K562 (cell line): ENCODE data around the gene USP7. TPM values are rescaled to one million over a fixed set of nuclear protein-coding genes. Genes with fewer than 3 reads are reported as not detected.

ENCODE experiments used
- ATAC-seq: fragments of 200-7000 bp; cut with Tn5 transposase; 3 replicates; pipeline ENCODE4 v1.9.1; 2020; ENCODE audit warnings: moderate library complexity
- BruUV-seq: library from RNA; stranded (reverse); fragments of 400-500 nt; replicated peaks from 2 replicates; lab custom pipeline; 2021; lab: Mats Ljungman, UMichigan
- CTCF ChIA-PET: fragments of 300-600 bp; formaldehyde crosslinking; extraction: SDS; loops from one replicate; lab custom pipeline; 2021; ENCODE audit warnings: low intra/inter-chr PET ratio; lab: Yijun Ruan, JAX
- POLR2A ChIA-PET: fragments of 300-600, 350-650 bp; sonication (Branson Sonifier 250); formaldehyde crosslinking; extraction: SDS; loops from one replicate; lab custom pipeline; 2021; ENCODE audit warnings: antibody characterized with exemption, inconsistent platforms; lab: Yijun Ruan, JAX
- DNase-seq, 4 experiments: peaks; one replicate each; pipeline versions ENCODE4 v3.0.0 to v3.0.0-alpha.2; 2011 to 2018; ENCODE audit warnings: low spot score in 3 of 4, mixed read lengths in 3 of 4; ENCODE audit errors: extremely low read depth in 1 of 4
- FAIRE-seq: peaks from 2 replicates; lab custom pipeline; 2011; peaks lifted over from hg19 to GRCh38; lab: Jason Lieb, UNC
- H2AFZ ChIP-seq: 2 replicates; pipeline ENCODE4 v1.6.0; 2011; ENCODE audit warnings: low read depth, low read length, control low read depth, inconsistent platforms
- H3K27ac ChIP-seq: fragments of 200-600 bp; 3 replicates; pipeline ENCODE4 v1.8.0; 2011; ENCODE audit warnings: low read depth, mild to moderate bottlenecking, control low read depth, inconsistent platforms, low read length, moderate library complexity, mixed read lengths; ENCODE audit errors: extremely low read depth
- H3K27me3 ChIP-seq, 2 experiments: fragments of 300-600 bp in 1 of 2; 2 replicates in 1 of 2; 3 replicates in 1 of 2; pipeline versions ENCODE4 v1.6.0 to v1.8.0; 2011; ENCODE audit warnings: inconsistent platforms in 2 of 2, low read length in 2 of 2, mild to moderate bottlenecking in 1 of 2, mixed read lengths in 1 of 2, moderate library complexity in 1 of 2; ENCODE audit not compliant: control insufficient read depth in 2 of 2, insufficient read depth in 2 of 2
- H3K36me3 ChIP-seq: fragments of 300-600 bp; 3 replicates; pipeline ENCODE4 v1.8.0; 2011; ENCODE audit warnings: mild to moderate bottlenecking, low read length, inconsistent platforms; ENCODE audit not compliant: control insufficient read depth, insufficient read depth
- H3K4me1 ChIP-seq, 2 experiments: fragments of 200-600 bp in 1 of 2; replicated peaks in 1 of 2; 2 replicates in 1 of 2; 3 replicates in 1 of 2; pipeline versions ENCODE4 v1.5.1 to v1.8.0; 2011; ENCODE audit warnings: inconsistent platforms in 2 of 2, low read length in 2 of 2, mild to moderate bottlenecking in 1 of 2, mixed read lengths in 1 of 2, moderate library complexity in 1 of 2; ENCODE audit not compliant: control insufficient read depth in 2 of 2, insufficient read depth in 2 of 2
- H3K4me2 ChIP-seq: 2 replicates; pipeline ENCODE4 v1.6.1; 2011; ENCODE audit warnings: low read length, control low read depth, inconsistent platforms, mixed read lengths; ENCODE audit not compliant: insufficient read depth
- H3K4me3 ChIP-seq: fragments of 200-600 bp; sonication (generic), shearing (Covaris generic); 2 replicates; pipeline ENCODE4 v1.5.1; 2016; ENCODE audit warnings: control low read depth, inconsistent platforms
- H3K79me2 ChIP-seq: fragments of 200-600 bp; 3 replicates; pipeline ENCODE4 v1.8.0; 2011; ENCODE audit warnings: low read length, inconsistent platforms; ENCODE audit not compliant: control insufficient read depth, insufficient read depth
- H3K9ac ChIP-seq, 2 experiments: 2 replicates each; pipeline versions ENCODE4 v1.6.0 to v1.6.1; 2011; ENCODE audit warnings: low read depth in 2 of 2, low read length in 2 of 2, control low read depth in 1 of 2, inconsistent platforms in 1 of 2, mild to moderate bottlenecking in 1 of 2, mixed read lengths in 1 of 2; ENCODE audit not compliant: insufficient read depth in 1 of 2
- H3K9me1 ChIP-seq: one replicate; pipeline ENCODE4 v1.6.0; 2011; ENCODE audit warnings: inconsistent platforms, mild to moderate bottlenecking, low read length, moderate library complexity; ENCODE audit not compliant: control insufficient read depth, insufficient read depth
- H3K9me3 ChIP-seq: replicated peaks from 2 replicates; pipeline ENCODE4 v1.5.1; 2011; ENCODE audit warnings: low read depth, low read length, inconsistent platforms; ENCODE audit not compliant: control insufficient read depth, insufficient read depth
- H4K20me1 ChIP-seq: replicated peaks from 2 replicates; pipeline ENCODE4 v1.6.1; 2011; ENCODE audit warnings: low read length, inconsistent platforms, mixed read lengths; ENCODE audit not compliant: control insufficient read depth, insufficient read depth
- CEBPG ChIP-seq, 3 experiments: fragments of 200-800 bp in 1 of 3; sonication (Bioruptor generic) in 1 of 3; sonication (generic) in 1 of 3; formaldehyde crosslinking in 1 of 3; IDR thresholded peaks in 2 of 3; conservative IDR thresholded peaks in 1 of 3; 2 replicates each; pipeline versions ENCODE4 v1.6.1 to v1.8.0; 2016 to 2022; ENCODE audit warnings: missing compliant biosample characterization in 2 of 3, missing genetic modification characterization in 2 of 3, mild to moderate bottlenecking in 1 of 3, missing genetic modification reagents in 1 of 3
- CREM ChIP-seq: IDR thresholded peaks from 2 replicates; pipeline ENCODE4 v1.6.1; 2014; ENCODE audit warnings: antibody characterized with exemption, low read depth
- EWSR1 ChIP-seq: fragments of 450-650 bp; IDR thresholded peaks from 2 replicates; pipeline ENCODE4 v1.6.1; 2018; ENCODE audit warnings: borderline replicate concordance, mild to moderate bottlenecking, low read depth, moderate library complexity; ENCODE audit not compliant: partially characterized antibody
- MED1 ChIP-seq: sonication (generic); formaldehyde crosslinking; IDR thresholded peaks from 2 replicates; pipeline ENCODE4 v1.8.1; 2023; ENCODE audit warnings: missing genetic modification reagents, borderline replicate concordance
- NR3C1 ChIP-seq: sonication (generic); formaldehyde crosslinking; IDR thresholded peaks from 2 replicates; pipeline ENCODE4 v1.8.1; 2022; ENCODE audit warnings: missing genetic modification reagents
- NUFIP1 ChIP-seq: fragments of 450-650 bp; IDR thresholded peaks from 2 replicates; pipeline ENCODE4 v1.6.1; 2018; ENCODE audit not compliant: partially characterized antibody
- ZFX ChIP-seq: sonication (generic); formaldehyde crosslinking; IDR thresholded peaks from 2 replicates; pipeline ENCODE4 v1.8.0; 2022; ENCODE audit warnings: mild to moderate bottlenecking, missing genetic modification reagents, moderate library complexity
- ZNF239 ChIP-seq: fragments of 250-450 bp; sonication (Bioruptor Pico); IDR thresholded peaks from 2 replicates; pipeline ENCODE4 v1.4.0; 2020; ENCODE audit warnings: mild to moderate bottlenecking
- ZNF347 ChIP-seq: fragments of 450-650 bp; formaldehyde crosslinking; IDR thresholded peaks from 2 replicates; pipeline ENCODE4 v1.4.0; 2020; ENCODE audit warnings: low read depth, mild to moderate bottlenecking, moderate library complexity
- ZNF551 ChIP-seq: fragments of 250-450 bp; sonication (Bioruptor Pico); IDR thresholded peaks from 2 replicates; pipeline ENCODE4 v1.5.0; 2021; ENCODE audit warnings: mild to moderate bottlenecking, moderate library complexity
- WGBS: fragments of 100-300 bp; shearing (Covaris generic); methylation state at CpG from one replicate; pipeline ENCODE4 v1.1.6; 2016; ENCODE audit warnings: low coverage, mixed read lengths; ENCODE audit not compliant: insufficient coverage; ENCODE audit errors: missing lambda C conversion rate; 5-methylcytosine and 5-hydroxymethylcytosine counted together
- in situ Hi-C: fragments of 300-500 bp; cut with MboI; formaldehyde crosslinking; loops from 4 replicates; pipeline ENCODE4 v1.15.0; 2018; ENCODE audit warnings: inconsistent platforms, mixed read lengths
- intact Hi-C: fragments of 100-400 bp; cut with micrococcal nuclease; formaldehyde crosslinking; loops from 2 replicates; pipeline ENCODE4 v1.14.2; 2022
- polyA plus RNA-seq, 8 experiments: library from polyadenylated mRNA; depleted of rRNA in 4 of 8; stranded (reverse) in 5 of 8; unstranded in 3 of 8; fragments of >200 nt; fragmentation: Nextera tagmentation in 2 of 8; fragmentation: Illumina TruSeq in 1 of 8; extraction: Ambion mirVana in 2 of 8; extraction: Trizol in 1 of 8; gene quantifications; 2 replicates each; pipeline versions ENCODE4 v1.2.1 to v1.2.3, GENCODE V29; 2011 to 2014; ENCODE audit warnings: inconsistent platforms in 1 of 8, missing spikeins in 1 of 8
- total RNA-seq, 7 experiments: library from RNA; depleted of rRNA in 6 of 7; stranded (reverse); fragments of >200 nt in 6 of 7; fragmentation: Illumina TruSeq in 2 of 7; extraction: Trizol in 2 of 7; gene quantifications; 2 replicates each; pipeline versions ENCODE4 v1.2.1 to v1.2.3, GENCODE V29; 2011 to 2021; ENCODE audit warnings: low replicate concordance in 1 of 7
- TF ChIP-seq, protein P1 (sequence below): fragments of 450-650 bp; formaldehyde crosslinking; IDR thresholded peaks from 2 replicates; pipeline ENCODE4 v1.4.0; 2020; ENCODE audit warnings: mild to moderate bottlenecking, mixed read lengths
- TF ChIP-seq, protein P2 (sequence below): IDR thresholded peaks from 2 replicates; pipeline ENCODE4 v1.6.1; 2011; ENCODE audit not compliant: insufficient read length; ENCODE audit errors: extremely low read depth
- TF ChIP-seq, protein P3 (sequence below): fragments of 200-800 bp; sonication (Bioruptor generic); IDR thresholded peaks from 2 replicates; pipeline ENCODE4 v1.6.1; 2017; ENCODE audit warnings: missing genetic modification characterization, missing compliant biosample characterization
- TF ChIP-seq, protein P4 (sequence below), 2 experiments: fragments of 450-650 bp; IDR thresholded peaks; 2 replicates each; pipeline ENCODE4 v1.6.1; 2018; ENCODE audit warnings: mild to moderate bottlenecking in 2 of 2, low read depth in 1 of 2; ENCODE audit not compliant: partially characterized antibody in 2 of 2

The USP7 gene
- total and polyA plus RNA-seq, 9 of the 15 experiments (the other 6 are each of a cell fraction or from before 2014, with no cell fraction given): 17.1 to 145 (median 57.9) TPM

DNA sequence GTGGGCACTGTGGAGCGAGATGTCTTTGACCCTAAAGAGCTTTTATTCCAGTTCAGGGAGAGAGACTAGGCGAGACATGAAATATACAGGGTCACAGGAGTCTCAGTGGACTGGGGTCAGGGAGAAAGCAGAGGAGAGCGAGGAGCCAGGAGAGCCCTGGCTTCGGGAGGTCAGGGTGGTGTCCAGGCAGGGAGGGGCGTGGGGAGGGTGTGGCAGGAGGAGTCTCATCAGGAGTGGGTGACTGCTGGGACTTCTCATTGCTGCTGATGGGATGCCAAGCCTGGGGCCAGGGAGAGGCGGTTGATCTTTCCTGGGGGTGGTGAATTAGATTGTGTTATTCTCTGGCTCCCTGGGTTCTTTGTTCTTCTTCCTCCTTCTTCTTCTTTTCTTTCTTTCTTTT lies 22.4 kb upstream of the USP7 start:
- ChIA-PET POLR2A (no interaction called here), CTCF (no interaction called here)
- in situ Hi-C loops (no loop called here), intact Hi-C loops (no loop called here)
- TF ChIP-seq MED1 (CRISPR knock-in tag): no peak
- no peak for TF ChIP-seq NUFIP1
- TF ChIP-seq, protein P1, sequence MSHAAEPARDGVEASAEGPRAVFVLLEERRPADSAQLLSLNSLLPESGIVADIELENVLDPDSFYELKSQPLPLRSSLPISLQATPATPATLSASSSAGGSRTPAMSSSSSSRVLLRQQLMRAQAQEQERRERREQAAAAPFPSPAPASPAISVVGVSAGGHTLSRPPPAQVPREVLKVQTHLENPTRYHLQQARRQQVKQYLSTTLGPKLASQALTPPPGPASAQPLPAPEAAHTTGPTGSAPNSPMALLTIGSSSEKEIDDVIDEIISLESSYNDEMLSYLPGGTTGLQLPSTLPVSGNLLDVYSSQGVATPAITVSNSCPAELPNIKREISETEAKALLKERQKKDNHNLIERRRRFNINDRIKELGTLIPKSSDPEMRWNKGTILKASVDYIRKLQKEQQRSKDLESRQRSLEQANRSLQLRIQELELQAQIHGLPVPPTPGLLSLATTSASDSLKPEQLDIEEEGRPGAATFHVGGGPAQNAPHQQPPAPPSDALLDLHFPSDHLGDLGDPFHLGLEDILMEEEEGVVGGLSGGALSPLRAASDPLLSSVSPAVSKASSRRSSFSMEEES (CRISPR knock-in tag): no peak
- TF ChIP-seq NR3C1 (CRISPR knock-in tag): no peak
- TF ChIP-seq CREM: no peak
- no peak for TF ChIP-seq ZNF347
- TF ChIP-seq ZFX (CRISPR knock-in tag): no peak
- no peak for TF ChIP-seq EWSR1
- TF ChIP-seq ZNF239 (CRISPR knock-in tag): no peak
- no peak for TF ChIP-seq CEBPG (CRISPR knock-in tag; IDR thresholded peaks at IDR 0.05)
- no peak for TF ChIP-seq CEBPG (tag; conservative IDR thresholded peaks at IDR 0.05 in 1 of 2, IDR thresholded peaks at IDR 0.05 in 1 of 2)
- TF ChIP-seq, protein P2, sequence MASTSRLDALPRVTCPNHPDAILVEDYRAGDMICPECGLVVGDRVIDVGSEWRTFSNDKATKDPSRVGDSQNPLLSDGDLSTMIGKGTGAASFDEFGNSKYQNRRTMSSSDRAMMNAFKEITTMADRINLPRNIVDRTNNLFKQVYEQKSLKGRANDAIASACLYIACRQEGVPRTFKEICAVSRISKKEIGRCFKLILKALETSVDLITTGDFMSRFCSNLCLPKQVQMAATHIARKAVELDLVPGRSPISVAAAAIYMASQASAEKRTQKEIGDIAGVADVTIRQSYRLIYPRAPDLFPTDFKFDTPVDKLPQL: no peak
- TF ChIP-seq, protein P3, sequence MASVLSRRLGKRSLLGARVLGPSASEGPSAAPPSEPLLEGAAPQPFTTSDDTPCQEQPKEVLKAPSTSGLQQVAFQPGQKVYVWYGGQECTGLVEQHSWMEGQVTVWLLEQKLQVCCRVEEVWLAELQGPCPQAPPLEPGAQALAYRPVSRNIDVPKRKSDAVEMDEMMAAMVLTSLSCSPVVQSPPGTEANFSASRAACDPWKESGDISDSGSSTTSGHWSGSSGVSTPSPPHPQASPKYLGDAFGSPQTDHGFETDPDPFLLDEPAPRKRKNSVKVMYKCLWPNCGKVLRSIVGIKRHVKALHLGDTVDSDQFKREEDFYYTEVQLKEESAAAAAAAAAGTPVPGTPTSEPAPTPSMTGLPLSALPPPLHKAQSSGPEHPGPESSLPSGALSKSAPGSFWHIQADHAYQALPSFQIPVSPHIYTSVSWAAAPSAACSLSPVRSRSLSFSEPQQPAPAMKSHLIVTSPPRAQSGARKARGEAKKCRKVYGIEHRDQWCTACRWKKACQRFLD: no peak
- TF ChIP-seq, protein P4, sequence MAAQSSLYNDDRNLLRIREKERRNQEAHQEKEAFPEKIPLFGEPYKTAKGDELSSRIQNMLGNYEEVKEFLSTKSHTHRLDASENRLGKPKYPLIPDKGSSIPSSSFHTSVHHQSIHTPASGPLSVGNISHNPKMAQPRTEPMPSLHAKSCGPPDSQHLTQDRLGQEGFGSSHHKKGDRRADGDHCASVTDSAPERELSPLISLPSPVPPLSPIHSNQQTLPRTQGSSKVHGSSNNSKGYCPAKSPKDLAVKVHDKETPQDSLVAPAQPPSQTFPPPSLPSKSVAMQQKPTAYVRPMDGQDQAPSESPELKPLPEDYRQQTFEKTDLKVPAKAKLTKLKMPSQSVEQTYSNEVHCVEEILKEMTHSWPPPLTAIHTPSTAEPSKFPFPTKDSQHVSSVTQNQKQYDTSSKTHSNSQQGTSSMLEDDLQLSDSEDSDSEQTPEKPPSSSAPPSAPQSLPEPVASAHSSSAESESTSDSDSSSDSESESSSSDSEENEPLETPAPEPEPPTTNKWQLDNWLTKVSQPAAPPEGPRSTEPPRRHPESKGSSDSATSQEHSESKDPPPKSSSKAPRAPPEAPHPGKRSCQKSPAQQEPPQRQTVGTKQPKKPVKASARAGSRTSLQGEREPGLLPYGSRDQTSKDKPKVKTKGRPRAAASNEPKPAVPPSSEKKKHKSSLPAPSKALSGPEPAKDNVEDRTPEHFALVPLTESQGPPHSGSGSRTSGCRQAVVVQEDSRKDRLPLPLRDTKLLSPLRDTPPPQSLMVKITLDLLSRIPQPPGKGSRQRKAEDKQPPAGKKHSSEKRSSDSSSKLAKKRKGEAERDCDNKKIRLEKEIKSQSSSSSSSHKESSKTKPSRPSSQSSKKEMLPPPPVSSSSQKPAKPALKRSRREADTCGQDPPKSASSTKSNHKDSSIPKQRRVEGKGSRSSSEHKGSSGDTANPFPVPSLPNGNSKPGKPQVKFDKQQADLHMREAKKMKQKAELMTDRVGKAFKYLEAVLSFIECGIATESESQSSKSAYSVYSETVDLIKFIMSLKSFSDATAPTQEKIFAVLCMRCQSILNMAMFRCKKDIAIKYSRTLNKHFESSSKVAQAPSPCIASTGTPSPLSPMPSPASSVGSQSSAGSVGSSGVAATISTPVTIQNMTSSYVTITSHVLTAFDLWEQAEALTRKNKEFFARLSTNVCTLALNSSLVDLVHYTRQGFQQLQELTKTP (IDR thresholded peaks at IDR 0.05; ENCODE audit: low read depth in 1 of 2, partially characterized antibody in 2 of 2): no peak
- TF ChIP-seq ZNF551: no peak
- peaks cover 0 to 14% of the 10 kb centered on the region in 2 experiments; a peak in 3 of 5 replicates for H3K27me3 ChIP-seq
- no peaks in the 10 kb centered on the region for H4K20me1 ChIP-seq
- H3K79me2 ChIP-seq: no peaks in the 10 kb centered on the region
- no peaks in the 10 kb centered on the region; a peak in 2 of 5 replicates for H3K4me1 ChIP-seq
- no peak for ATAC-seq
- no peaks in the 10 kb centered on the region for H3K9me3 ChIP-seq
- H2AFZ ChIP-seq: no peak overlapping the region
- H3K9me1 ChIP-seq: no peaks in the 10 kb centered on the region
- H3K27ac ChIP-seq: no peak overlapping the region
- WGBS: 19% methylated on average over 6 of the region's 6 CpGs
- H3K9ac ChIP-seq: no peak overlapping the region
- no TSS peak for BruUV-seq
- DNase-seq: no peak
- H3K36me3 ChIP-seq: no peaks in the 10 kb centered on the region
- H3K4me2 ChIP-seq: no peak overlapping the region
- H3K4me3 ChIP-seq: no peak overlapping the region
- FAIRE-seq: no peak
